ENCODE data around the gene KDM4B.

GRCh38 chr19:5133986-5134595 is 165.2 kb downstream of the KDM4B start:
- TF ChIP-seq TAF1 (IDR thresholded peaks at IDR 0.05; ENCODE audit: borderline replicate concordance, low read depth, low read length) (no peak), POLR2A (IDR thresholded peaks at IDR 0.05; ENCODE audit: low read depth, low read length) (no peak), POLR2AphosphoS5 (IDR thresholded peaks at IDR 0.05; ENCODE audit: low read depth, low read length) (no peak)

All from GM12892 (cell line).